Trophoblast cell (in vitro differentiated cells and primary cell): ENCODE results near the gene CNOT6.

Experiments used
- DNase-seq, 2 donors: peaks; one replicate each; pipeline ENCODE4 v3.0.0-alpha.2; 2016
- H2AFZ ChIP-seq: 2 replicates; pipeline ENCODE4 v1.6.1; 2013; ENCODE audit warnings: low read length, moderate library complexity, mild to moderate bottlenecking; ENCODE audit not compliant: insufficient read depth, poor library complexity
- H2AK5ac ChIP-seq: 2 replicates; pipeline ENCODE4 v1.6.1; 2013; ENCODE audit warnings: mild to moderate bottlenecking, low read length
- H2BK120ac ChIP-seq: 2 replicates; pipeline ENCODE4 v1.6.1; 2013; ENCODE audit warnings: low read length, mild to moderate bottlenecking, moderate library complexity; ENCODE audit not compliant: insufficient read depth, poor library complexity
- H2BK12ac ChIP-seq: 2 replicates; pipeline ENCODE4 v1.6.1; 2013; ENCODE audit warnings: mild to moderate bottlenecking, low read length, moderate library complexity
- H2BK5ac ChIP-seq: 2 replicates; pipeline ENCODE4 v1.6.1; 2013; ENCODE audit warnings: low read length, low read depth, moderate library complexity, mild to moderate bottlenecking; ENCODE audit not compliant: poor library complexity
- H3K14ac ChIP-seq: 2 replicates; pipeline ENCODE4 v1.6.1; 2013; ENCODE audit warnings: mild to moderate bottlenecking, low read length
- H3K18ac ChIP-seq: 2 replicates; pipeline ENCODE4 v1.6.1; 2013; ENCODE audit warnings: mild to moderate bottlenecking, low read length
- H3K23ac ChIP-seq: 2 replicates; pipeline ENCODE4 v1.6.1; 2013; ENCODE audit warnings: low read length
- H3K27ac ChIP-seq: 2 replicates; pipeline ENCODE4 v1.5.1; 2013; ENCODE audit warnings: low read depth, mild to moderate bottlenecking, inconsistent platforms, low read length, moderate library complexity
- H3K27me3 ChIP-seq: 2 replicates; pipeline ENCODE4 v1.6.1; 2013; ENCODE audit warnings: inconsistent platforms, mild to moderate bottlenecking, low read length, moderate library complexity; ENCODE audit not compliant: insufficient read depth
- H3K36me3 ChIP-seq, 2 experiments: 1 replicate in 1 of 2; 2 replicates in 1 of 2; pipeline ENCODE4 v1.6.1; 2013; ENCODE audit warnings: low read length in 2 of 2, mild to moderate bottlenecking in 2 of 2, moderate library complexity in 1 of 2; ENCODE audit not compliant: insufficient read depth in 2 of 2, control insufficient read depth in 1 of 2
- H3K4ac ChIP-seq: 2 replicates; pipeline ENCODE4 v1.6.1; 2013; ENCODE audit warnings: low read depth, mild to moderate bottlenecking, low read length, moderate library complexity
- H3K4me1 ChIP-seq, 2 experiments: 1 replicate in 1 of 2; 2 replicates in 1 of 2; pipeline ENCODE4 v1.6.1; 2013; ENCODE audit warnings: low read length in 2 of 2, mild to moderate bottlenecking in 2 of 2, moderate library complexity in 1 of 2; ENCODE audit not compliant: insufficient read depth in 2 of 2, control insufficient read depth in 1 of 2
- H3K4me2 ChIP-seq: 2 replicates; pipeline ENCODE4 v1.6.1; 2013; ENCODE audit warnings: inconsistent platforms, mild to moderate bottlenecking, low read length, moderate library complexity
- H3K4me3 ChIP-seq: 2 replicates; pipeline ENCODE4 v1.5.1; 2013; ENCODE audit warnings: mild to moderate bottlenecking, low read depth, low read length, inconsistent platforms
- H3K79me1 ChIP-seq: one replicate; pipeline ENCODE4 v1.6.1; 2013; ENCODE audit warnings: low read length
- H3K79me2 ChIP-seq: 2 replicates; pipeline ENCODE4 v1.6.1; 2013; ENCODE audit warnings: low read length, mild to moderate bottlenecking; ENCODE audit not compliant: control insufficient read depth, insufficient read depth, poor library complexity
- H3K9ac ChIP-seq: 2 replicates; pipeline ENCODE4 v1.6.1; 2013; ENCODE audit warnings: mild to moderate bottlenecking, low read length
- H3K9me3 ChIP-seq: 2 replicates; pipeline ENCODE4 v1.6.1; 2013; ENCODE audit warnings: low read depth, mild to moderate bottlenecking, control low read depth, inconsistent platforms, low read length; ENCODE audit not compliant: insufficient read depth
- H4K12ac ChIP-seq: 2 replicates; pipeline ENCODE4 v1.6.1; 2013; ENCODE audit warnings: low read depth, mild to moderate bottlenecking, low read length, moderate library complexity
- H4K8ac ChIP-seq: 2 replicates; pipeline ENCODE4 v1.6.1; 2013; ENCODE audit warnings: low read depth, mild to moderate bottlenecking, low read length, moderate library complexity
- H4K91ac ChIP-seq: one replicate; pipeline ENCODE4 v1.6.1; 2013; ENCODE audit warnings: low read depth, mild to moderate bottlenecking, low read length, moderate library complexity
- WGBS: extraction: QIAGEN DNeasy Blood & Tissue Kit; methylation state at CpG from one replicate; pipeline ENCODE4 v1.1.7; 2013; ENCODE audit warnings: missing lambda C conversion rate; ENCODE audit not compliant: insufficient read length, insufficient coverage; ENCODE audit errors: extremely low coverage; 5-methylcytosine and 5-hydroxymethylcytosine counted together

The CNOT6 gene

GRCh38 chr5:180601591-180602480 is 107.7 kb downstream of the CNOT6 start:
- no peak overlapping the region for H3K18ac ChIP-seq

GRCh38 chr5:180602481-180603075 is 108.4 kb downstream of the CNOT6 start:
- Histone ChIP-seq H2AFZ (no peak overlapping the region), H3K36me3 (no peaks in the 10 kb centered on the region), H3K79me1 (no peaks in the 10 kb centered on the region), H3K79me2 (no peaks in the 10 kb centered on the region), H3K18ac (no peak overlapping the region), H2AK5ac (no peak overlapping the region), H3K4me1 (no peaks in the 10 kb centered on the region), H3K23ac (no peak overlapping the region), H2BK120ac (no peak overlapping the region), H3K4me3 (no peak overlapping the region), H3K9me3 (peaks cover 2% of the 10 kb centered on the region), H2BK12ac (no peak overlapping the region), H4K8ac (no peak overlapping the region), H3K4ac (no peak overlapping the region), H3K4me2 (no peak overlapping the region), H3K14ac (no peak overlapping the region), H4K12ac (no peak overlapping the region), H4K91ac (no peak overlapping the region), H2BK5ac (no peak overlapping the region), H3K27ac (no peak overlapping the region), H3K9ac (no peak overlapping the region), H3K27me3 (no peaks in the 10 kb centered on the region)
- WGBS, result no CpG with 5 or more reads among the region's 15 CpGs
- DNase-seq, result no peak

More at GRCh38 chr5:180601591-180602480, 107.7 kb downstream of the CNOT6 start:
- Histone ChIP-seq H2AK5ac (no peak overlapping the region), H4K12ac (no peak overlapping the region), H3K27me3 (no peaks in the 10 kb centered on the region), H3K4me1 (no peaks in the 10 kb centered on the region), H3K27ac (no peak overlapping the region), H3K4me2 (no peak overlapping the region), H4K8ac (no peak overlapping the region), H3K4me3 (no peak overlapping the region), H2BK120ac (no peak overlapping the region), H3K23ac (no peak overlapping the region), H4K91ac (no peak overlapping the region), H3K9ac (no peak overlapping the region), H3K4ac (no peak overlapping the region), H3K36me3 (no peaks in the 10 kb centered on the region), H3K79me1 (no peaks in the 10 kb centered on the region), H3K9me3 (peaks cover 2% of the 10 kb centered on the region), H2BK12ac (no peak overlapping the region), H3K79me2 (no peaks in the 10 kb centered on the region), H3K14ac (no peak overlapping the region), H2AFZ (no peak overlapping the region), H2BK5ac (no peak overlapping the region)
- DNase-seq, result no peak
- no CpG with 5 or more reads among the region's 36 CpGs for WGBS

- Histone ChIP-seq H4K8ac (no peak overlapping the region), H3K4me1 (no peaks in the 10 kb centered on the region), H2AK5ac (no peak overlapping the region), H3K36me3 (no peaks in the 10 kb centered on the region), H3K9me3 (peaks cover 2% of the 10 kb centered on the region), H3K4me2 (no peak overlapping the region), H3K79me1 (no peaks in the 10 kb centered on the region), H2BK5ac (no peak overlapping the region), H3K23ac (no peak overlapping the region), H3K14ac (no peak overlapping the region), H4K91ac (no peak overlapping the region), H2BK120ac (no peak overlapping the region), H3K27me3 (no peaks in the 10 kb centered on the region), H3K4me3 (no peak overlapping the region), H4K12ac (no peak overlapping the region), H2BK12ac (no peak overlapping the region), H3K27ac (no peak overlapping the region), H3K18ac (no peak overlapping the region), H3K9ac (no peak overlapping the region), H3K4ac (no peak overlapping the region), H3K79me2 (no peaks in the 10 kb centered on the region), H2AFZ (no peak overlapping the region)
- no peak for DNase-seq
- WGBS, result no CpG with 5 or more reads among the region's 19 CpGs
Observed at GRCh38 chr5:180603076-180603594, 109.0 kb downstream of the CNOT6 start.

- H3K36me3 ChIP-seq, result no peaks in the 10 kb centered on the region
Observed at GRCh38 chr5:180604271-180604670, 110.1 kb downstream of the CNOT6 start.

More at GRCh38 chr5:180604271-180604670, 110.1 kb downstream of the CNOT6 start:
- no peak overlapping the region for H2AK5ac ChIP-seq
- H3K14ac ChIP-seq, result no peak overlapping the region
- H4K91ac ChIP-seq, result no peak overlapping the region
- H4K12ac ChIP-seq, result no peak overlapping the region
- no peak for DNase-seq
- no peak overlapping the region for H3K4me3 ChIP-seq
- no peak overlapping the region for H3K4me2 ChIP-seq
- H4K8ac ChIP-seq, result no peak overlapping the region
- H3K23ac ChIP-seq, result no peak overlapping the region
- H3K9ac ChIP-seq, result no peak overlapping the region
- H2AFZ ChIP-seq, result no peak overlapping the region
- no peaks in the 10 kb centered on the region for H3K79me1 ChIP-seq
- no peaks in the 10 kb centered on the region for H3K4me1 ChIP-seq
- WGBS, result no CpG with 5 or more reads among the region's 13 CpGs
- H3K4ac ChIP-seq, result no peak overlapping the region
- H2BK5ac ChIP-seq, result no peak overlapping the region
- H3K79me2 ChIP-seq, result no peaks in the 10 kb centered on the region
- H2BK12ac ChIP-seq, result no peak overlapping the region
- no peaks in the 10 kb centered on the region for H3K27me3 ChIP-seq
- no peak overlapping the region for H3K18ac ChIP-seq
- H3K27ac ChIP-seq, result no peak overlapping the region
- H3K9me3 ChIP-seq, result peaks cover 2% of the 10 kb centered on the region
- no peak overlapping the region for H2BK120ac ChIP-seq
